Endodermal cell (in vitro differentiated cells): ENCODE data around the gene LONP1. TPM values are rescaled to one million over a fixed set of nuclear protein-coding genes. Genes with fewer than 3 reads are reported as not detected.

Source experiments
- DNase-seq: peaks from one replicate; pipeline ENCODE4 v3.0.0-alpha.2; 2017
- H3K27ac ChIP-seq: 2 replicates; pipeline ENCODE4 v1.5.1; 2013; ENCODE audit warnings: mild to moderate bottlenecking, low read depth, low read length, moderate library complexity
- H3K27me3 ChIP-seq: 2 replicates; pipeline ENCODE4 v1.6.1; 2013; ENCODE audit warnings: mild to moderate bottlenecking, low read length, moderate library complexity; ENCODE audit not compliant: insufficient read depth, control insufficient read depth, poor library complexity, severe bottlenecking
- H3K36me3 ChIP-seq: 2 replicates; pipeline ENCODE4 v1.7.0; 2013; ENCODE audit warnings: mild to moderate bottlenecking, low read length, moderate library complexity; ENCODE audit not compliant: control insufficient read depth, insufficient read depth
- H3K4me1 ChIP-seq: one replicate; pipeline ENCODE4 v1.7.0; 2013; ENCODE audit warnings: low read length; ENCODE audit not compliant: control insufficient read depth, insufficient read depth
- H3K4me3 ChIP-seq: 2 replicates; pipeline ENCODE4 v1.5.1; 2013; ENCODE audit warnings: mild to moderate bottlenecking, low read length, moderate library complexity
- H3K9ac ChIP-seq: 2 replicates; pipeline ENCODE4 v1.6.1; 2013; ENCODE audit warnings: mild to moderate bottlenecking, low read length, moderate library complexity; ENCODE audit not compliant: poor library complexity, severe bottlenecking; ENCODE audit errors: extremely low read depth
- H3K9me3 ChIP-seq: 2 replicates; pipeline ENCODE4 v1.6.1; 2013; ENCODE audit warnings: mild to moderate bottlenecking, low read length, moderate library complexity; ENCODE audit not compliant: control insufficient read depth
- H3K27ac Mint-ChIP-seq: 2 replicates; pipeline ENCODE4 v1.8.0; 2020; ENCODE audit warnings: mixed read lengths
- H3K27me3 Mint-ChIP-seq: 2 replicates; pipeline ENCODE4 v1.8.0; 2021; ENCODE audit warnings: mild to moderate bottlenecking, mixed read lengths; ENCODE audit not compliant: insufficient read depth
- H3K36me3 Mint-ChIP-seq: 2 replicates; pipeline ENCODE4 v1.8.0; 2020; ENCODE audit warnings: low read depth, mixed read lengths
- H3K4me1 Mint-ChIP-seq: 2 replicates; pipeline ENCODE4 v1.8.0; 2020; ENCODE audit warnings: mixed read lengths
- H3K4me3 Mint-ChIP-seq: 2 replicates; pipeline ENCODE4 v1.8.0; 2020; ENCODE audit warnings: mild to moderate bottlenecking, moderate library complexity, mixed read lengths
- H3K9me3 Mint-ChIP-seq: 2 replicates; pipeline ENCODE4 v1.8.0; 2020; ENCODE audit warnings: mild to moderate bottlenecking, mixed read lengths
- WGBS, 2 experiments: methylation state at CpG; one replicate each; pipeline versions ENCODE4 v1.1.5 to v1.1.7; 2013; ENCODE audit warnings: missing lambda C conversion rate in 2 of 2, mixed read lengths in 1 of 2; ENCODE audit not compliant: insufficient coverage in 1 of 2, insufficient read length in 1 of 2; 5-methylcytosine and 5-hydroxymethylcytosine counted together
- total RNA-seq, 2 donors: library from RNA; stranded (reverse); fragmentation: NEBNext Ultra II Directional in 1 of 2; extraction: Animal tissue kit (Norgen Biotek cat#: 25700) in 1 of 2; gene quantifications; 2 replicates in 1 of 2; 3 replicates in 1 of 2; pipeline ENCODE4 v1.2.1, GENCODE V29; 2021
- TF ChIP-seq, protein P1 (sequence below): fragments of 200-600 bp; sonication (generic); conservative IDR thresholded peaks from 2 replicates; pipeline ENCODE4 v1.5.0; 2021; ENCODE audit warnings: antibody characterized with exemption, mild to moderate bottlenecking

Gene LONP1
- total RNA-seq, 2 donors from 2014 or later: 97.1 to 109 TPM

- Mint-ChIP-seq H3K9me3 (no peaks in the 10 kb centered on the region), H3K4me3 (no peak overlapping the region), H3K27me3 (no peaks in the 10 kb centered on the region), H3K36me3 (peaks cover 46% of the 10 kb centered on the region), H3K4me1 (peaks cover 10% of the 10 kb centered on the region), H3K27ac (no peak overlapping the region)
- Histone ChIP-seq H3K36me3 (peaks cover 43% of the 10 kb centered on the region), H3K9ac (no peak overlapping the region), H3K27me3 (no peaks in the 10 kb centered on the region), H3K9me3 (no peaks in the 10 kb centered on the region), H3K4me3 (no peak overlapping the region), H3K27ac (no peak overlapping the region), H3K4me1 (no peaks in the 10 kb centered on the region)
- no peak for DNase-seq
- WGBS, 2 experiments: 90 to 95% methylated on average over 7 of the region's 7 CpGs
- TF ChIP-seq, protein P1, sequence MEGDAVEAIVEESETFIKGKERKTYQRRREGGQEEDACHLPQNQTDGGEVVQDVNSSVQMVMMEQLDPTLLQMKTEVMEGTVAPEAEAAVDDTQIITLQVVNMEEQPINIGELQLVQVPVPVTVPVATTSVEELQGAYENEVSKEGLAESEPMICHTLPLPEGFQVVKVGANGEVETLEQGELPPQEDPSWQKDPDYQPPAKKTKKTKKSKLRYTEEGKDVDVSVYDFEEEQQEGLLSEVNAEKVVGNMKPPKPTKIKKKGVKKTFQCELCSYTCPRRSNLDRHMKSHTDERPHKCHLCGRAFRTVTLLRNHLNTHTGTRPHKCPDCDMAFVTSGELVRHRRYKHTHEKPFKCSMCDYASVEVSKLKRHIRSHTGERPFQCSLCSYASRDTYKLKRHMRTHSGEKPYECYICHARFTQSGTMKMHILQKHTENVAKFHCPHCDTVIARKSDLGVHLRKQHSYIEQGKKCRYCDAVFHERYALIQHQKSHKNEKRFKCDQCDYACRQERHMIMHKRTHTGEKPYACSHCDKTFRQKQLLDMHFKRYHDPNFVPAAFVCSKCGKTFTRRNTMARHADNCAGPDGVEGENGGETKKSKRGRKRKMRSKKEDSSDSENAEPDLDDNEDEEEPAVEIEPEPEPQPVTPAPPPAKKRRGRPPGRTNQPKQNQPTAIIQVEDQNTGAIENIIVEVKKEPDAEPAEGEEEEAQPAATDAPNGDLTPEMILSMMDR: no peak
Measured at GRCh38 chr19:5671600-5671999, 48.3 kb downstream of the LONP1 start.

DNA sequence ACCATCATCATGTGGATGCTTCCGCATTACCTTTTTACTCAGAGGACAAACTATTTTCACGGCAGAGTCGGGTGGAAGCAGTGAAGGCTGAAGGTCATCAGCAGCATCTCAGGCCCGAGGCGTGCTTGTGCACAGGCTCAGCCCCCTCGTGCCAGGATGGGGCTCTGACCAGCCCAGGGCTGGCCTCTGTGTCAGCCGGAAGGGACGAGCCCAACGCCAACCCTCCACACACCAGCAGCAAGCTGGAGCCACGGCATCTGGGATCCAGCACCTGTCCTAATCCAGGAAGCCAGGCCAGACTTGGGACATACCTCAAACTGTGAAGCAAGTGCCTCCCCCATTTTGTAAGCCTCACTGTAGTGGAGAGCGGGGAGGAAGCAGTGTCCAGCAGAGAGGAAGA lies 50.7 kb downstream of the LONP1 start:
- Mint-ChIP-seq H3K9me3 (no peaks in the 10 kb centered on the region), H3K4me1 (peaks cover 6% of the 10 kb centered on the region), H3K27me3 (no peaks in the 10 kb centered on the region), H3K4me3 (no peak overlapping the region), H3K36me3 (peaks cover 70% of the 10 kb centered on the region), H3K27ac (no peak overlapping the region)
- 83 to 91% methylated on average over 7 to 11 of the region's 11 CpGs for WGBS, 2 experiments
- peaks cover 65% of the 10 kb centered on the region for H3K36me3 ChIP-seq
- H3K27ac ChIP-seq: no peak overlapping the region
- no peaks in the 10 kb centered on the region for H3K4me1 ChIP-seq
- no peaks in the 10 kb centered on the region for H3K27me3 ChIP-seq
- no peak overlapping the region for H3K9ac ChIP-seq
- DNase-seq: no peak
- TF ChIP-seq, protein P1: no peak
- H3K9me3 ChIP-seq: no peaks in the 10 kb centered on the region
- no peak overlapping the region for H3K4me3 ChIP-seq

- DNase-seq: peak; percentile 90
- TF ChIP-seq, protein P1: no peak
- Histone ChIP-seq H3K27ac (no peak overlapping the region), H3K9me3 (no peaks in the 10 kb centered on the region), H3K4me1 (no peaks in the 10 kb centered on the region), H3K36me3 (peaks cover 78% of the 10 kb centered on the region), H3K27me3 (no peaks in the 10 kb centered on the region), H3K4me3 (no peak overlapping the region), H3K9ac (no peak overlapping the region)
- Mint-ChIP-seq H3K27me3 (no peaks in the 10 kb centered on the region), H3K9me3 (no peaks in the 10 kb centered on the region), H3K4me1 (peaks cover 6% of the 10 kb centered on the region), H3K36me3 (peaks cover 74% of the 10 kb centered on the region), H3K4me3 (no peak overlapping the region), H3K27ac (peak overlapping the region; percentile 85)
- 89 to 94% methylated on average over 18 to 22 of the region's 22 CpGs for WGBS, 2 experiments
Measured at GRCh38 chr19:5667751-5668271, 52.1 kb downstream of the LONP1 start.
